Measurements from ENCODE around the gene RNU5D-1.
A peak's percentile ranks its signal among the peaks of the same experiment; 100 is the strongest.
"Not testable (repeated sequence)": the region's sequence is repeated elsewhere in the genome, so short reads cannot be mapped to it uniquely, and the experiment has no call there.

Gene RNU5D-1

GRCh38 chr1:44740179-44740617, 9.2 kb upstream of the RNU5D-1 start:
- Mint-ChIP-seq H3K27me3 (no peaks in the 10 kb centered on the region), H3K9me3 (no peaks in the 10 kb centered on the region), H3K36me3 (no peaks in the 10 kb centered on the region), H3K4me3 (peak overlapping the region; percentile 94), H3K4me1 (peaks cover 18% of the 10 kb centered on the region), H3K27ac (peak overlapping the region; percentile 65)

DNA sequence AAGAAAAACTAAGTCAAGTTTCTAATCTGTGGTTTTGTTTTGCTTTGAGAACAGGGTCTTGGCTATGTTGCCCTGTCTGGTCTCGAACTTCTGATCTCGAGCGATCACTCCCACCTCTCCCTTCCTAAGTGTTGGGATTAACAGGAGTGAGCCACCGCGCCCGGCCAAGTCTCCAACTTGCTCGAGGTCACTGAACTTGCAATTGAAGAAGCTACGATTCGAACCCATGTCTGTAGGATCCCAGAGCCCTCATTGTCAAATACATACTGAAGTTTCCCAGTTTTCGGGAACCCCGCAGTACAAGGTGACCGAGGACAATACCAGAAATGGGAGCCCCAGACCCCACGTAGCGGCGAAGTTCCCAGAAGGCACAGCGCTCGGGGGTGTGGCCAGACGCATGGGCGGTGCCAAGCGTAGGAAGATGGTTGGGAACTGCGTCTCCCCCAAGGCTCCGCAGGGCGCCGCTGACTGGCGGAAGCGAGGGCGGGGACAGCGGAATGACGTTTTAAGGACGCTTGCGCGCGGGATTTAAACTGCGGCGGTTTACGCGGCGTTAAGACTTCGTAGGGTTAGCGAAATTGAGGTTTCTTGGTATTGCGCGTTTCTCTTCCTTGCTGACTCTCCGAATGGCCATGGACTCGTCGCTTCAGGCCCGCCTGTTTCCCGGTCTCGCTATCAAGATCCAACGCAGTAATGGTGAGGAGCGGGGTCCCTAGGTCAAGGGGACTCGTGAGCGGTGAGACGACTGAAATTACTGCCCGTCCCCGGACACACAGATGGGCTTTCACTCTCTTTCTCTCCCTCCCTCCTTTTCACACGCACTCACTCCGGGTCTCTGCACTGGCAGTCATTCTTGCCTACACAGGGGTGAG, 8.6 kb upstream of the RNU5D-1 start, which contains the start of gene KIF2C:
Gene KIF2C (plus strand): TSS at position 531 of the 872 bp plus-strand sequence. CDS start 96 bp downstream, at position 627.
- Mint-ChIP-seq H3K36me3 (no peaks in the 10 kb centered on the region), H3K9me3 (no peaks in the 10 kb centered on the region)

GRCh38 chr1:44738953-44739306, 8.0 kb upstream of the RNU5D-1 start:
- H3K27ac Mint-ChIP-seq, result peak overlapping the region; percentile 92
- H3K4me1 Mint-ChIP-seq, result peaks cover 18% of the 10 kb centered on the region
- peak overlapping the region; percentile 94 for H3K4me3 Mint-ChIP-seq
- not testable (repeated sequence) for H3K36me3 Mint-ChIP-seq, H3K9me3 Mint-ChIP-seq, H3K27me3 Mint-ChIP-seq

More for the DNA sequence above, 8.6 kb upstream of the RNU5D-1 start, which contains the start of gene KIF2C:
- Mint-ChIP-seq H3K27me3 (no peaks in the 10 kb centered on the region), H3K27ac (peak within 1 kb of the TSS; percentile 92), H3K4me1 (peaks cover 18% of the 10 kb centered on the region), H3K4me3 (peak within 1 kb of the TSS; percentile 94)

DNA sequence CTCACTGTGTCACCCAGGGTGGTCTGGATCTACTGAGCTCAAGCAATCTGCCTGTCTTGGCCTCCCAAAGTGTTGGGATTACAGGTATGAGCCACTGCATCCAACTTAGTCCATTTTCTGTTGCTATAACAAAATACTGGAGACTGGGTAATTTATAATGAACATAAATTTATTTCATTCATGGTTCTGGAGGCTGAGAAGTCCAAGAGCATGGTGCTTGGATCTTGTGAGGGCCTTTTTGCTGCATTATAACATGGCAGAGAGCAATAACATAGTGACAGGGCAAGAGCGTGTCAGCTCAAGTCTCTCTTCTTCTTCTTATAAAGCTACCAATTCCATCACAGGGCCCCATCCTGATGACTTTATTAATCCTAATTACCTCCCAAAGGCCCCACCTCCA, 5.0 kb upstream of the RNU5D-1 start:
- Mint-ChIP-seq H3K36me3 (no peaks in the 10 kb centered on the region), H3K27ac (no peak overlapping the region), H3K4me1 (peaks cover 27% of the 10 kb centered on the region), H3K4me3 (no peak overlapping the region), H3K27me3 (no peaks in the 10 kb centered on the region), H3K9me3 (no peaks in the 10 kb centered on the region)

- no peaks in the 10 kb centered on the region for H3K36me3 Mint-ChIP-seq
- peaks cover 19% of the 10 kb centered on the region for H3K4me1 Mint-ChIP-seq
- no peaks in the 10 kb centered on the region for H3K9me3 Mint-ChIP-seq
- no peaks in the 10 kb centered on the region for H3K27me3 Mint-ChIP-seq
- H3K4me3 Mint-ChIP-seq, result no peak overlapping the region
- peak overlapping the region; percentile 52 for H3K27ac Mint-ChIP-seq
Measured at GRCh38 chr1:44733784-44734183, 2.8 kb upstream of the RNU5D-1 start.

- H3K4me1 Mint-ChIP-seq, result peaks cover 20% of the 10 kb centered on the region
- H3K4me3 Mint-ChIP-seq, result no peak overlapping the region
- no peaks in the 10 kb centered on the region for H3K9me3 Mint-ChIP-seq
- no peaks in the 10 kb centered on the region for H3K36me3 Mint-ChIP-seq
- H3K27ac Mint-ChIP-seq, result peak overlapping the region; percentile 52
- H3K27me3 Mint-ChIP-seq, result no peaks in the 10 kb centered on the region
Measured at GRCh38 chr1:44733365-44733764, 2.4 kb upstream of the RNU5D-1 start.

DNA sequence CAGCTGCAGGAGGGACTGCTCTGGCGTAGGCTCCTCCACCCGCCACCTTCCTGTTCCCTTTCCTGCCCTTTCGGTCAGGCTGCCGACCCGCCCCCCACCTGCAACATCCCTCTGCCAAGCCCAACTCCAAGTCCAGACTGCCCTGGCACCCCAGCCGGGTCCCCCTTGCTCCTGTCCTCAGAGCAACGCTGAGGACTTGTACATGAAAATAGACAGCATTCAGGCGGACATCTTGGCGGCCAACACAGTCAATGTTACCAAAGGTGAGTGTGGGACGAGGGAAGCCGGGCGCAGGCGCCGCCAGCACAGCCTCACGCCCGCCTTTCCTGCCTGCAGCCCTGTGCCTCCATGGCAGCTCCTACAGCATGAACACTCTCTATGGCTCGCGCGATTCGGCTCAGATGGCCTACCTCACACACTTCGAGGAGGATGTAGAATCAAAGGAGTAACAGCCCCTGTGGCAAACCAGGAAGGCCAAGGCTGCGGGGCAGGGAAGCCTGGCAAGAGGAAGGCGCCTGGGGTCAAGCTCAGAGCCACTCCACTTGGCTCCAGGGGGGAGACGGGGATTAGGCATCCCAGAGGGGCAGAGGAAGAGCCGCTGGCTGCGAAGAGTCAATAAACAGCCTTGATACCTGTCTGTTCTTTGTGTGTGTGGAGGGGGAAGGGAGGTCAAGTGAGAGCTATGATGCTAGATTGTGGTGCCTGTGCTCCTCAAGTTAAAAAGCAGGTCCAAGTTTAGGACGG, 5.8 kb downstream of the RNU5D-1 start:
- Mint-ChIP-seq H3K4me1 (peaks cover 64% of the 10 kb centered on the region), H3K27ac (peak overlapping the region; percentile 95), H3K27me3 (no peaks in the 10 kb centered on the region)

GRCh38 chr1:44724296-44724954, 6.5 kb downstream of the RNU5D-1 start:
- Mint-ChIP-seq H3K4me3 (peak overlapping the region; percentile 85), H3K27ac (peak overlapping the region; percentile 95), H3K27me3 (no peaks in the 10 kb centered on the region), H3K4me1 (peaks cover 70% of the 10 kb centered on the region), H3K9me3 (no peaks in the 10 kb centered on the region), H3K36me3 (no peaks in the 10 kb centered on the region)

More for the DNA sequence above, 5.8 kb downstream of the RNU5D-1 start:
- H3K36me3 Mint-ChIP-seq, result no peaks in the 10 kb centered on the region
- no peaks in the 10 kb centered on the region for H3K9me3 Mint-ChIP-seq
- H3K4me3 Mint-ChIP-seq, result peak overlapping the region; percentile 77

- peaks cover 71% of the 10 kb centered on the region for H3K4me1 Mint-ChIP-seq
- peak overlapping the region; percentile 98 for H3K27ac Mint-ChIP-seq
- H3K9me3 Mint-ChIP-seq, result no peaks in the 10 kb centered on the region
- no peaks in the 10 kb centered on the region for H3K36me3 Mint-ChIP-seq
- no peaks in the 10 kb centered on the region for H3K27me3 Mint-ChIP-seq
- H3K4me3 Mint-ChIP-seq, result peak overlapping the region; percentile 85
Measured at GRCh38 chr1:44723496-44724295, 7.3 kb downstream of the RNU5D-1 start.

- H3K27me3 Mint-ChIP-seq, result no peaks in the 10 kb centered on the region
- H3K9me3 Mint-ChIP-seq, result no peaks in the 10 kb centered on the region
- peak overlapping the region; percentile 98 for H3K27ac Mint-ChIP-seq
- peak overlapping the region; percentile 85 for H3K4me3 Mint-ChIP-seq
- peaks cover 73% of the 10 kb centered on the region for H3K4me1 Mint-ChIP-seq
- no peaks in the 10 kb centered on the region for H3K36me3 Mint-ChIP-seq
Measured at GRCh38 chr1:44723064-44723463, 7.9 kb downstream of the RNU5D-1 start.

GRCh38 chr1:44721485-44722361, 9.2 kb downstream of the RNU5D-1 start:
- Mint-ChIP-seq H3K9me3 (no peaks in the 10 kb centered on the region), H3K27ac (peak overlapping the region; percentile 99), H3K4me1 (peaks cover 76% of the 10 kb centered on the region), H3K36me3 (no peaks in the 10 kb centered on the region), H3K4me3 (peak overlapping the region; percentile 79), H3K27me3 (no peaks in the 10 kb centered on the region)

DNA sequence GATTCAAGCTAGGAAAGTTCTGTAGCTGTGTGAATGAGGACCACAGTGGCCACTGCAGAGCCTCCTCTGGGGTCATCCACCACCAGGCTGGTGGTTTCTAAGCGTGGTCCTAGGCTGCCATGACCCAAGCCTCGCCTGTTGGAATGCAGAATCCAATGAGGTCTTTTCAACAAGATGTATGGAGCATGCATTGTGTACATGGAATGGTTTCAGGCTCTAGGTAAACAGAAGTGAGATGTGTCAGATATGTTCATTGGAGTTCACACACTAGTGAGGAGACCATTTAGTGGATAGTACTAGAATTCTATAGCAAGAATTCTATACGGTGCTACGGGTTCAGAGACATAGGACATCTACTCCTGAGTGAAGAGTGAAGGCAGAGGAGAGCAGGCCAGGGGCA, 10.7 kb downstream of the RNU5D-1 start:
- H3K4me3 Mint-ChIP-seq, result peak overlapping the region; percentile 75
- H3K9me3 Mint-ChIP-seq, result no peaks in the 10 kb centered on the region
- peak overlapping the region; percentile 99 for H3K27ac Mint-ChIP-seq
- no peaks in the 10 kb centered on the region for H3K36me3 Mint-ChIP-seq
- peaks cover 81% of the 10 kb centered on the region for H3K4me1 Mint-ChIP-seq
- H3K27me3 Mint-ChIP-seq, result no peaks in the 10 kb centered on the region

DNA sequence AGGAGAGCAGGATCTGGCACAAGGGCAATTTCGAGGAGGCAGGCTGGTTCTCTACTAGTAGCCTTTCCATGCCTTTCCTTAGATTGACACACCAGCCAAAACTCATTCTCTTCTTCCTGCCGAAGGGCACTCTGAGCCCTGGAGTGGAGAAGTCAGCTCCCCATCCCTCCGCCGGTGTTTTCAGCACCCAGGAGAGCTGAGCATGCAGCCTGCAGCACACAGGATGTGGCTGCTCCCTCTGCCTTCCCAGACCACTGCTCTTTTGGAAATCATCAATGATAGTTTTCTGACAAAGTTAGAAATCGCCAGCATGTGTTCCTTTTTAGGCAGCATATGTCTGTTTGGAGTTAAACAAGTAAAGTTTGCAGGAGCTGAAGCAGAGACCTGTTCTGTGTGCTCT, 11.7 kb downstream of the RNU5D-1 start:
- Mint-ChIP-seq H3K36me3 (no peaks in the 10 kb centered on the region), H3K4me1 (peaks cover 81% of the 10 kb centered on the region), H3K9me3 (no peaks in the 10 kb centered on the region), H3K27ac (no peak overlapping the region), H3K27me3 (no peaks in the 10 kb centered on the region), H3K4me3 (no peak overlapping the region)

DNA sequence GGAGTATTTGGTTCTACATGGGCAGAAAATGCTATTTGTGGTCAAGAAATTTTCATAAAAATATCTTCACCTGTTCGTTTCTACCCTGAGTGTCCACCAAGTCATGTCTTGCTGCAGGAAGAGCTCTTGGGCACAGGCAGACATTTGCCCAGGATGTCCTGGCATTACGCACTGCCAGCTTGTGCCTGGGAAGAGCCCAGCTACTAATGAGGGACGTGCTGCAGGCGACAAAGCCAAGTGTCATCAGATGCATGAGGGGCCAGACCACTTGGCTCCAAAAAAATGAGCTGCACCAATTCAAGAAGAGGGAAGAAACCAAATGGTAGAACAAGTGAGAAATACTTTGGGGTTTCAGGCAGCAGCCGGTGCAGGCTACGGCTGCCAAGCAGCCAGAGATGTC, 12.9 kb downstream of the RNU5D-1 start:
- peaks cover 72% of the 10 kb centered on the region for H3K4me1 Mint-ChIP-seq
- H3K4me3 Mint-ChIP-seq, result peak overlapping the region; percentile 15
- no peaks in the 10 kb centered on the region for H3K36me3 Mint-ChIP-seq
- no peaks in the 10 kb centered on the region for H3K27me3 Mint-ChIP-seq
- no peak overlapping the region for H3K27ac Mint-ChIP-seq
- no peaks in the 10 kb centered on the region for H3K9me3 Mint-ChIP-seq
